Pulmonary artery endothelial cell (primary cell): ENCODE results near the gene SHLD2. TPM values are rescaled to one million over a fixed set of nuclear protein-coding genes. Genes with fewer than 3 reads are reported as not detected.
"Not testable (repeated sequence)": the region's sequence is repeated elsewhere in the genome, so short reads cannot be mapped to it uniquely, and the experiment has no call there.

Experiments used
- DNase-seq: peaks from one replicate; pipeline ENCODE4 v3.0.0-alpha.2; 2011; ENCODE audit warnings: low read depth, low spot score
- total RNA-seq: library from RNA; depleted of rRNA; stranded (reverse); fragments of >200 nt; gene quantifications from 2 replicates; pipeline ENCODE4 v1.2.3, GENCODE V29; 2014

SHLD2 gene
- total RNA-seq, 1 donor from 2014 or later = 22.2 TPM

GRCh38 chr10:87142230-87143108 lies 47.5 kb downstream of the SHLD2 start:
- DNase-seq = not testable (repeated sequence)

- DNase-seq = not testable (repeated sequence)
Observed at GRCh38 chr10:87143109-87143418, 48.1 kb downstream of the SHLD2 start.

GRCh38 chr10:87145598-87145997 lies 50.6 kb downstream of the SHLD2 start:
- not testable (repeated sequence) for DNase-seq

GRCh38 chr10:87149020-87149609 lies 54.1 kb downstream of the SHLD2 start:
- not testable (repeated sequence) for DNase-seq

GRCh38 chr10:87151516-87151915 lies 56.5 kb downstream of the SHLD2 start:
- not testable (repeated sequence) for DNase-seq

- not testable (repeated sequence) for DNase-seq
Observed at GRCh38 chr10:87156841-87157240, 61.8 kb downstream of the SHLD2 start.

GRCh38 chr10:87157821-87158220 lies 62.8 kb downstream of the SHLD2 start:
- not testable (repeated sequence) for DNase-seq

GRCh38 chr10:87162703-87163293 lies 67.8 kb downstream of the SHLD2 start:
- not testable (repeated sequence) for DNase-seq

GRCh38 chr10:87163414-87163813 lies 68.4 kb downstream of the SHLD2 start:
- not testable (repeated sequence) for DNase-seq

GRCh38 chr10:87169857-87170256 lies 74.9 kb downstream of the SHLD2 start:
- DNase-seq = not testable (repeated sequence)

- not testable (repeated sequence) for DNase-seq
Observed at GRCh38 chr10:87170705-87171104, 75.7 kb downstream of the SHLD2 start.

- DNase-seq = not testable (repeated sequence)
Observed at GRCh38 chr10:87171670-87172069, 76.7 kb downstream of the SHLD2 start.

- DNase-seq = not testable (repeated sequence)
Observed at GRCh38 chr10:87172178-87172577, 77.2 kb downstream of the SHLD2 start.

GRCh38 chr10:87177587-87177986 lies 82.6 kb downstream of the SHLD2 start:
- not testable (repeated sequence) for DNase-seq

GRCh38 chr10:87184421-87184820 lies 89.4 kb downstream of the SHLD2 start:
- DNase-seq = not testable (repeated sequence)

GRCh38 chr10:87186016-87186415 lies 91.0 kb downstream of the SHLD2 start:
- DNase-seq = not testable (repeated sequence)

- not testable (repeated sequence) for DNase-seq
Observed at GRCh38 chr10:87187573-87187972, 92.6 kb downstream of the SHLD2 start.

- not testable (repeated sequence) for DNase-seq
Observed at GRCh38 chr10:87191841-87192240, 96.8 kb downstream of the SHLD2 start.

- not testable (repeated sequence) for DNase-seq
Observed at GRCh38 chr10:87200924-87201323, 105.9 kb downstream of the SHLD2 start.

GRCh38 chr10:87204801-87205200 lies 109.8 kb downstream of the SHLD2 start:
- not testable (repeated sequence) for DNase-seq

- not testable (repeated sequence) for DNase-seq
Observed at GRCh38 chr10:87206922-87207321, 111.9 kb downstream of the SHLD2 start.

- DNase-seq = not testable (repeated sequence)
Observed at GRCh38 chr10:87210309-87210708, 115.3 kb downstream of the SHLD2 start.
